Right atrium auricular region (tissue), 2 donors: ENCODE data around the gene NTMT1. TPM values are rescaled to one million over a fixed set of nuclear protein-coding genes. Genes with fewer than 3 reads are reported as not detected.

ENCODE experiments used
- DNase-seq: peaks from one replicate; pipeline ENCODE4 v3.0.0-alpha.2; 2019; ENCODE audit warnings: low spot score
- H3K27ac ChIP-seq, 2 donors: fragments of 200-600 bp; sonication (generic); 1 replicate in 1 of 2; 2 replicates in 1 of 2; pipeline ENCODE4 v1.5.1; 2016 to 2019
- H3K27me3 ChIP-seq, 2 donors: fragments of 200-600 bp; sonication (generic); one replicate each; pipeline versions ENCODE4 v1.5.1 to v1.6.0; 2017 to 2019
- H3K36me3 ChIP-seq: fragments of 200-600 bp; sonication (generic); one replicate; pipeline ENCODE4 v1.5.1; 2016
- H3K4me1 ChIP-seq, 2 donors: fragments of 200-600 bp; sonication (generic); one replicate each; pipeline versions ENCODE4 v1.5.1 to v1.6.0; 2017 to 2019
- H3K4me3 ChIP-seq, 2 donors: fragments of 200-600 bp; sonication (generic); 1 replicate in 1 of 2; 2 replicates in 1 of 2; pipeline ENCODE4 v1.5.1; 2017 to 2019; ENCODE audit warnings: mild to moderate bottlenecking in 1 of 2, moderate library complexity in 1 of 2
- H3K9me3 ChIP-seq, 2 donors: fragments of 200-600 bp; sonication (generic); one replicate each; pipeline ENCODE4 v1.5.1; 2019
- CTCF ChIP-seq, 2 donors: fragments of 200-600 bp; sonication (generic); IDR thresholded peaks; one replicate each; pipeline ENCODE4 v1.5.1; 2019; ENCODE audit warnings: antibody characterized with exemption in 2 of 2
- total RNA-seq, 2 donors: library from RNA; depleted of rRNA; stranded (reverse); fragments of >200 nt; gene quantifications; one replicate each; pipeline ENCODE4 v1.1.0, GENCODE V29; 2016

Gene NTMT1
- total RNA-seq, 2 donors from 2014 or later: 33.7 to 36.0 TPM

GRCh38 chr9:129615407-129616285, 10.3 kb upstream of the NTMT1 start:
- Histone ChIP-seq H3K4me1 (peaks cover 0 to 16% of the 10 kb centered on the region in 2 donors), H3K9me3 (no peaks in the 10 kb centered on the region), H3K27me3 (no peaks in the 10 kb centered on the region), H3K27ac (no peak overlapping the region), H3K36me3 (no peaks in the 10 kb centered on the region), H3K4me3 (no peak overlapping the region)
- no peak for TF ChIP-seq CTCF (IDR thresholded peaks at IDR 0.05)
- DNase-seq: no peak

GRCh38 chr9:129617167-129617566, 8.8 kb upstream of the NTMT1 start:
- Histone ChIP-seq H3K9me3 (no peaks in the 10 kb centered on the region), H3K4me3 (no peak overlapping the region), H3K36me3 (no peaks in the 10 kb centered on the region), H3K4me1 (peaks cover 0 to 11% of the 10 kb centered on the region in 2 donors), H3K27me3 (no peaks in the 10 kb centered on the region), H3K27ac (no peak overlapping the region)
- peak in 1 of 2 donors; percentile 30 for TF ChIP-seq CTCF (IDR thresholded peaks at IDR 0.05)
- no peak for DNase-seq

GRCh38 chr9:129619787-129620668, 5.9 kb upstream of the NTMT1 start:
- peak overlapping the region in 1 of 2 donors; percentile 12 for H3K27ac ChIP-seq

GRCh38 chr9:129620669-129621295, 5.2 kb upstream of the NTMT1 start, which contains the start of gene C9orf50:
TSS of gene C9orf50 (minus strand) at chr9:129621101. CDS start at chr9:129620574, 527 bp downstream.
- DNase-seq: no peak
- peaks cover 0 to 11% of the 10 kb centered on the region in 2 donors for H3K4me1 ChIP-seq
- no peaks in the 10 kb centered on the region for H3K27me3 ChIP-seq
- peak within 1 kb of the TSS in 1 of 2 donors; percentile 12 for H3K27ac ChIP-seq
- H3K36me3 ChIP-seq: no peaks in the 10 kb centered on the region
- TF ChIP-seq CTCF (IDR thresholded peaks at IDR 0.05): no peak
- H3K9me3 ChIP-seq: no peaks in the 10 kb centered on the region
- peak within 1 kb of the TSS; percentile 40 to 64 for H3K4me3 ChIP-seq

More at GRCh38 chr9:129619787-129620668, 5.9 kb upstream of the NTMT1 start:
- Histone ChIP-seq H3K36me3 (no peaks in the 10 kb centered on the region), H3K9me3 (no peaks in the 10 kb centered on the region), H3K27me3 (no peaks in the 10 kb centered on the region), H3K4me3 (peak overlapping the region; percentile 40 to 64), H3K4me1 (peaks cover 0 to 11% of the 10 kb centered on the region in 2 donors)
- peak in 1 of 2 donors; percentile 22 for TF ChIP-seq CTCF (IDR thresholded peaks at IDR 0.05)
- no peak for DNase-seq

GRCh38 chr9:129623331-129623730, 2.6 kb upstream of the NTMT1 start:
- Histone ChIP-seq H3K36me3 (no peaks in the 10 kb centered on the region), H3K9me3 (no peaks in the 10 kb centered on the region), H3K27ac (no peak overlapping the region), H3K4me3 (no peak overlapping the region), H3K27me3 (no peaks in the 10 kb centered on the region), H3K4me1 (peaks cover 0 to 28% of the 10 kb centered on the region in 2 donors)
- TF ChIP-seq CTCF (IDR thresholded peaks at IDR 0.05): no peak
- DNase-seq: no peak
